CD4-positive, alpha-beta T cell treated with Interleukin-4 for 4 hours (primary cell): ENCODE data around the gene ZNF341.
"Not testable (repeated sequence)": the region's sequence is repeated elsewhere in the genome, so short reads cannot be mapped to it uniquely, and the experiment has no call there.

Source experiments
- DNase-seq: peaks from one replicate; pipeline ENCODE4 v3.0.0-alpha.2; 2020

Gene ZNF341

GRCh38 chr20:33732166-33732970 lies 572 bp downstream of the ZNF341 start:
- no peak for DNase-seq

GRCh38 chr20:33733654-33734576 lies 2.1 kb downstream of the ZNF341 start:
- no peak for DNase-seq

GRCh38 chr20:33736962-33737361 lies 5.2 kb downstream of the ZNF341 start:
- DNase-seq: no peak

GRCh38 chr20:33739493-33739892 lies 7.7 kb downstream of the ZNF341 start:
- DNase-seq: no peak

- no peak for DNase-seq
These were observed 8.4 kb downstream of the ZNF341 start for GRCh38 chr20:33740189-33740588.

- no peak for DNase-seq
These were observed 12.4 kb downstream of the ZNF341 start for GRCh38 chr20:33744181-33744580.

GRCh38 chr20:33744773-33745385 lies 13.1 kb downstream of the ZNF341 start:
- DNase-seq: no peak

GRCh38 chr20:33746325-33746998 lies 14.7 kb downstream of the ZNF341 start:
- DNase-seq: no peak

GRCh38 chr20:33751775-33752174 lies 20.0 kb downstream of the ZNF341 start:
- DNase-seq: no peak

- DNase-seq: no peak
These were observed 21.3 kb downstream of the ZNF341 start for GRCh38 chr20:33753143-33753542.

GRCh38 chr20:33753763-33754162 lies 22.0 kb downstream of the ZNF341 start:
- DNase-seq: no peak

GRCh38 chr20:33755936-33756490 lies 24.2 kb downstream of the ZNF341 start:
- not testable (repeated sequence) for DNase-seq

- DNase-seq: no peak
These were observed 25.2 kb downstream of the ZNF341 start for GRCh38 chr20:33757046-33757445.

- no peak for DNase-seq
These were observed 25.7 kb downstream of the ZNF341 start for GRCh38 chr20:33757458-33757857.

- no peak for DNase-seq
These were observed 30.0 kb downstream of the ZNF341 start for GRCh38 chr20:33761698-33762250.

GRCh38 chr20:33765099-33765498 lies 33.3 kb downstream of the ZNF341 start:
- DNase-seq: no peak

GRCh38 chr20:33765592-33765991 lies 33.8 kb downstream of the ZNF341 start:
- no peak for DNase-seq

- no peak for DNase-seq
These were observed 34.9 kb downstream of the ZNF341 start for GRCh38 chr20:33766686-33767085.

- DNase-seq: no peak
These were observed 36.0 kb downstream of the ZNF341 start for GRCh38 chr20:33767777-33768138.

GRCh38 chr20:33769043-33769442 lies 37.2 kb downstream of the ZNF341 start:
- no peak for DNase-seq

- DNase-seq: no peak
These were observed 38.2 kb downstream of the ZNF341 start for GRCh38 chr20:33770005-33770404.

- DNase-seq: no peak
These were observed 40.1 kb downstream of the ZNF341 start for GRCh38 chr20:33771938-33772337.
